Gastrocnemius medialis (tissue), 4 donors: ENCODE measurements around the gene ABCC2. TPM values are rescaled to one million over a fixed set of nuclear protein-coding genes. Genes with fewer than 3 reads are reported as not detected.
A peak's percentile ranks its signal among the peaks of the same experiment; 100 is the strongest.

Experiments
- ATAC-seq, 2 donors: fragments of 150-250 bp; one replicate each; pipeline ENCODE4 v1.9.1; 2016
- DNase-seq, 2 donors: peaks; one replicate each; pipeline ENCODE4 v3.0.0-alpha.2; 2019
- H3K27ac ChIP-seq, 4 donors: fragments of 200-600 bp; sonication (generic); 1 replicate in 1 of 4; 2 replicates in 3 of 4; pipeline ENCODE4 v1.5.1; 2016 to 2018; ENCODE audit warnings: mild to moderate bottlenecking in 2 of 4, moderate library complexity in 1 of 4
- H3K27me3 ChIP-seq, 3 donors: fragments of 200-600 bp; sonication (generic) in 2 of 3; 1 replicate in 1 of 3; 2 replicates in 2 of 3; pipeline versions ENCODE4 v1.5.1 to v1.6.0; 2016 to 2019; ENCODE audit warnings: mild to moderate bottlenecking in 1 of 3, moderate library complexity in 1 of 3
- H3K36me3 ChIP-seq, 2 donors: fragments of 200-600 bp; sonication (generic) in 1 of 2; one replicate each; pipeline ENCODE4 v1.5.1; 2017 to 2018
- H3K4me1 ChIP-seq, 2 donors: fragments of 200-600 bp; sonication (generic) in 1 of 2; one replicate each; pipeline ENCODE4 v1.5.1; 2016 to 2017; ENCODE audit warnings: mild to moderate bottlenecking in 2 of 2
- H3K4me3 ChIP-seq, 4 donors: fragments of 200-600 bp; sonication (generic) in 3 of 4; 1 replicate in 1 of 4; 2 replicates in 3 of 4; pipeline ENCODE4 v1.5.1; 2016 to 2019; ENCODE audit warnings: mild to moderate bottlenecking in 2 of 4
- H3K9me3 ChIP-seq, 3 donors: fragments of 200-600 bp; sonication (generic) in 2 of 3; 1 replicate in 1 of 3; 2 replicates in 2 of 3; pipeline ENCODE4 v1.5.1; 2016 to 2019
- POLR2A ChIP-seq, 2 donors: fragments of 450-650 bp; IDR thresholded peaks; one replicate each; pipeline ENCODE4 v1.6.1; 2017; ENCODE audit warnings: antibody characterized with exemption in 2 of 2, mild to moderate bottlenecking in 2 of 2, moderate library complexity in 2 of 2
- in situ Hi-C, 4 donors: fragments of 200-750 bp; cut with MboI; loops; one replicate each; pipeline versions ENCODE4 v1.15.0 to v1.8.0; 2017; ENCODE audit warnings: low sequenced_read_pairs in 4 of 4
- intact Hi-C: fragments of 100-400 bp; cut with DNase I; formaldehyde crosslinking; loops from one replicate; pipeline ENCODE4 v1.15.1; 2023; ENCODE audit warnings: low total_unique reads
- total RNA-seq, 4 donors: library from RNA; depleted of rRNA; stranded (reverse); fragments of >200 nt; gene quantifications; one replicate each; pipeline versions ENCODE4 v1.1.0 to v1.2.3, GENCODE V29; 2016
- TF ChIP-seq, protein P1 (sequence below), 5 experiments: fragments of 450-650 bp in 3 of 5; fragments of 200-600 bp in 2 of 5; sonication (generic) in 2 of 5; IDR thresholded peaks in 4 of 5; conservative IDR thresholded peaks in 1 of 5; 1 replicate in 4 of 5; 2 replicates in 1 of 5; pipeline ENCODE4 v1.5.1; 2016 to 2019; ENCODE audit warnings: antibody characterized with exemption in 5 of 5, mild to moderate bottlenecking in 3 of 5, moderate library complexity in 3 of 5

The ABCC2 gene
- total RNA-seq, 4 donors from 2014 or later: 0.89 to 3.2 (median 1.3) TPM

- Histone ChIP-seq H3K36me3 (no peaks in the 10 kb centered on the region), H3K9me3 (no peaks in the 10 kb centered on the region), H3K27ac (no peak overlapping the region), H3K4me1 (peaks cover 13 to 21% of the 10 kb centered on the region in 2 donors), H3K27me3 (no peaks in the 10 kb centered on the region), H3K4me3 (no peak overlapping the region)
- intact Hi-C loops (no loop called here), in situ Hi-C loops (no loop called here)
- ATAC-seq: no peak
- TF ChIP-seq, protein P1, sequence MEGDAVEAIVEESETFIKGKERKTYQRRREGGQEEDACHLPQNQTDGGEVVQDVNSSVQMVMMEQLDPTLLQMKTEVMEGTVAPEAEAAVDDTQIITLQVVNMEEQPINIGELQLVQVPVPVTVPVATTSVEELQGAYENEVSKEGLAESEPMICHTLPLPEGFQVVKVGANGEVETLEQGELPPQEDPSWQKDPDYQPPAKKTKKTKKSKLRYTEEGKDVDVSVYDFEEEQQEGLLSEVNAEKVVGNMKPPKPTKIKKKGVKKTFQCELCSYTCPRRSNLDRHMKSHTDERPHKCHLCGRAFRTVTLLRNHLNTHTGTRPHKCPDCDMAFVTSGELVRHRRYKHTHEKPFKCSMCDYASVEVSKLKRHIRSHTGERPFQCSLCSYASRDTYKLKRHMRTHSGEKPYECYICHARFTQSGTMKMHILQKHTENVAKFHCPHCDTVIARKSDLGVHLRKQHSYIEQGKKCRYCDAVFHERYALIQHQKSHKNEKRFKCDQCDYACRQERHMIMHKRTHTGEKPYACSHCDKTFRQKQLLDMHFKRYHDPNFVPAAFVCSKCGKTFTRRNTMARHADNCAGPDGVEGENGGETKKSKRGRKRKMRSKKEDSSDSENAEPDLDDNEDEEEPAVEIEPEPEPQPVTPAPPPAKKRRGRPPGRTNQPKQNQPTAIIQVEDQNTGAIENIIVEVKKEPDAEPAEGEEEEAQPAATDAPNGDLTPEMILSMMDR (IDR thresholded peaks at IDR 0.05 in 4 of 5, conservative IDR thresholded peaks at IDR 0.05 in 1 of 5): no peak
- no peak for TF ChIP-seq POLR2A (IDR thresholded peaks at IDR 0.05)
- DNase-seq: no peak
Observed at GRCh38 chr10:99784727-99785441, 2.4 kb downstream of the ABCC2 start.

DNA sequence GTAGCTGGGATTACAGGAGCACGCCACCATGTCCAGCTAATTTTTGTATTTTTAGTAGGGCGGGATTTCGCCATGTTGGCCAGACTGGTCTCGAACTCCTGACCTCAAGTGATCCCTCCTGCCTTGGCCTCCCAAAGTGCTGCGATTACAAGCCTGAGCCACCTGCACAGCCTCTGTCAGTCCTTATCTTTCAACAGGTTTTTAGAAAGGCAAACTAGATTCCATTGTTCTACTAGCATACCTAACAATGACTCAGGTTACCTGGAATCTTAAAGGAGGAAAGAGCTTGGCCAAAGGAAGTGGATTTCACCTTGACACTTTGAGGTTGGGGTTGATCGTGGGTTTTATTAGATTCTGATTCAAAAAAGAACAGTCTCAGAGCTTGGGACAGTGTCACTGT is 3.2 kb downstream of the ABCC2 start:
- no peaks in the 10 kb centered on the region for H3K27me3 ChIP-seq
- TF ChIP-seq, protein P1 (IDR thresholded peaks at IDR 0.05 in 4 of 5, conservative IDR thresholded peaks at IDR 0.05 in 1 of 5): no peak
- TF ChIP-seq POLR2A (IDR thresholded peaks at IDR 0.05): no peak
- no peak overlapping the region for H3K4me3 ChIP-seq
- no peak for ATAC-seq
- DNase-seq: no peak
- in situ Hi-C loops (no loop called here), intact Hi-C loops (no loop called here)
- H3K36me3 ChIP-seq: no peaks in the 10 kb centered on the region
- H3K9me3 ChIP-seq: no peaks in the 10 kb centered on the region
- H3K4me1 ChIP-seq: peaks cover 13 to 21% of the 10 kb centered on the region in 2 donors
- no peak overlapping the region for H3K27ac ChIP-seq

DNA sequence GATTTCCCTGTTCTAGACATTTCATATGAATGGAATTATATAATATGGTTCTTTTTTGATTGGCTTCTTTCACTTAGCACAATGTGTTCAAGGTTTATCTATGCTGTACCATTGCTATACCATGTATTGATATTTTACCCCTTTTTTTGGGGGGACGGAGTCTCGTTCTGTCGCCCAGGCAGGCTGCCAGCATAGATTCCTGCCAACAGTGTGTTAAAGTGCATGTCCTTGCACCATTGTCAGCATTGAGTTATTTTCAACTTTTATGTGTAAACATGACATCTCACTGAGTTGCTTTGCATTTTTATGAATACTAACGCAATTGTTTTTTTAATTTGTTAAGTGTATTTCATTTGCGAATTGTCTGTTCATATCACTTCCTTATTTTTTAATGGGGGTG is 4.9 kb downstream of the ABCC2 start:
- TF ChIP-seq, protein P1 (IDR thresholded peaks at IDR 0.05 in 4 of 5, conservative IDR thresholded peaks at IDR 0.05 in 1 of 5): no peak
- no peak for TF ChIP-seq POLR2A (IDR thresholded peaks at IDR 0.05)
- Histone ChIP-seq H3K4me3 (no peak overlapping the region), H3K27ac (no peak overlapping the region), H3K9me3 (no peaks in the 10 kb centered on the region), H3K4me1 (peaks cover 9 to 21% of the 10 kb centered on the region in 2 donors), H3K36me3 (peaks cover 0 to 4% of the 10 kb centered on the region in 2 donors), H3K27me3 (no peaks in the 10 kb centered on the region)
- DNase-seq (no peak), ATAC-seq (no peak)
- intact Hi-C loops (no loop called here), in situ Hi-C loops (no loop called here)

GRCh38 chr10:99787782-99788445 is 5.5 kb downstream of the ABCC2 start:
- no peaks in the 10 kb centered on the region for H3K27me3 ChIP-seq
- intact Hi-C loops (no loop called here), in situ Hi-C loops (no loop called here)
- H3K4me3 ChIP-seq: no peak overlapping the region
- ATAC-seq: no peak
- no peak for TF ChIP-seq POLR2A (IDR thresholded peaks at IDR 0.05)
- TF ChIP-seq, protein P1 (IDR thresholded peaks at IDR 0.05 in 4 of 5, conservative IDR thresholded peaks at IDR 0.05 in 1 of 5): no peak
- peaks cover 9 to 21% of the 10 kb centered on the region in 2 donors for H3K4me1 ChIP-seq
- peak overlapping the region in 3 of 4 donors; percentile 16 to 32 (median 29) for H3K27ac ChIP-seq
- peaks cover 0 to 9% of the 10 kb centered on the region in 2 donors for H3K36me3 ChIP-seq
- DNase-seq: no peak
- no peaks in the 10 kb centered on the region for H3K9me3 ChIP-seq
